Activated T-helper 1 cell treated with Interleukin-2 at 50 U/mL for 16 hours (primary cell): ENCODE data around the gene NME4.
"Not testable (repeated sequence)": the region's sequence is repeated elsewhere in the genome, so short reads cannot be mapped to it uniquely, and the experiment has no call there.

ENCODE experiments used
- DNase-seq: peaks from one replicate; pipeline ENCODE4 v3.0.0-alpha.2; 2020; ENCODE audit warnings: low read depth

The NME4 gene

GRCh38 chr16:398561-399339 lies 1.8 kb downstream of the NME4 start:
- DNase-seq: no peak

DNA sequence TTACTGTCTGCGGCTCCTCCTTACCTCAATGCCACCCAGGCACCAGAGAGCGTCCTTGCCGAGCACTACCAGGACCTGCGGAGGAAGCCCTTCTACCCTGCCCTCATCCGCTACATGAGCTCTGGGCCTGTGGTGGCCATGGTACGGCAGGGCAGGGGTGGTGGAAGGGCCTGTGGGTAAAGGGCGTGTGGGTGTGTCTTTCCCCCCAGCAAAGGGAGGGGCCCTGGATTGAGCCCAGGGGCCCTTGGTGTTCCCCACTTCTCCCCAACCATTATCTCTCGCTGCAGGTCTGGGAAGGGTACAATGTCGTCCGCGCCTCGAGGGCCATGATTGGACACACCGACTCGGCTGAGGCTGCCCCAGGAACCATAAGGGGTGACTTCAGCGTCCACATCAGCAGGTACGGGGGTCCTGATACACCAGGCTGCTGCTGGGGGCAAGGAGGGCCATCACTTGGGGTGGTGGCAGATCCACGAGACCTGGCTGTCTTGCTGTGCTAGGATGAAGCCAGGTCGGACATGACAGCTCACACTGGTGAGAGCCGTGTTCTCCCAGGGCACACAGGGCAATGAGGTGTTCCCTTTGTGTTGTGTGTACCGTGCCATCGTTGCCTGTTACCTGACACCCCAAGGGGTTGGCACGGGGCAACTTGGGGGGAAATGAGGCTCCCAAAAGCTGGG lies 2.5 kb downstream of the NME4 start:
- DNase-seq: no peak

- DNase-seq: no peak
Observed at GRCh38 chr16:400061-400591, 3.1 kb downstream of the NME4 start.

DNA sequence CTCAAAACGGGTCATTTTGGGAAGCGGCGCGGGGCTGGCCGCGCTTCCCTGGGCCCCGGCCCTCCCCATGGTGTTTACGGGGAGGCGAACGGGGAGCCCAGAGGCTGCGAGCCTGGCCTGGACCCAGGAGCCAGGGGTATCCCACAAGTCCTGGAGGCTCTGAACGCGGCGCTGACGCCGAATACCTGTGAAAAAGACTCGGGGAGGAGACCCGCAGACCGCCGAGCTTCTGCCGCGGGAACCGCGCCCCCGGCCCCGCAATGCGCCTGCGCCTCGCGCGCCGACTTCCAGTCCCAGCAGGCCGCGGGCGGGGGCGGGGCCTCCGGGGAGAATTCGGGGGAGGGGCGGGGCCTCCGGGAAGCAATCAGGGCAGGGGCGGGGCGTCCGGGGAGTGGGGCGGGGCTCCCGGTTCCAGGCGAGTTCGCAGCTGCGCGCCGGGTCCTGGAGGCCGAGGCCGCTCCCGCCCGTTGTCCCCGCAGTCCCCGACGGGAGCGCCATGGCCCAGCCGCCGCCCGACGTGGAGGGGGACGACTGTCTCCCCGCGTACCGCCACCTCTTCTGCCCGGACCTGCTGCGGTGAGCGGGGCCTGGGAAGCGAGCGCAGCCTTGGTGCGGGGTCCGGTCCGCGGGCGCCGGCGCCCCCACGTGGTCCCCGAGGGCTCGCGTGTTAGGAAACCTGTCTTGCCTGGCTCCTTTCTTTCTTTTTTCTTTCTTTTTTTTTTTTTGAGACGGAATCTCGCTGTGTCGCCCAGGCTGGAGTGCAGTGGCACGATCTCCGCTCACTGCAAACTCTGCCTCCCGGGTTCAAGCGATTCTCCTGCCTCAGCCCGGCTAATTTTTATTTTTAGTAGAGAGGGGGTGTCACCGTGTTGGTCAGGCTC lies 4.7 kb downstream of the NME4 start, which contains the start of gene DECR2:
Gene DECR2 (plus strand): TSS at position 418 of the 881 bp plus-strand sequence. CDS start 79 bp downstream, at position 497.
- peak; percentile 97 for DNase-seq

DNA sequence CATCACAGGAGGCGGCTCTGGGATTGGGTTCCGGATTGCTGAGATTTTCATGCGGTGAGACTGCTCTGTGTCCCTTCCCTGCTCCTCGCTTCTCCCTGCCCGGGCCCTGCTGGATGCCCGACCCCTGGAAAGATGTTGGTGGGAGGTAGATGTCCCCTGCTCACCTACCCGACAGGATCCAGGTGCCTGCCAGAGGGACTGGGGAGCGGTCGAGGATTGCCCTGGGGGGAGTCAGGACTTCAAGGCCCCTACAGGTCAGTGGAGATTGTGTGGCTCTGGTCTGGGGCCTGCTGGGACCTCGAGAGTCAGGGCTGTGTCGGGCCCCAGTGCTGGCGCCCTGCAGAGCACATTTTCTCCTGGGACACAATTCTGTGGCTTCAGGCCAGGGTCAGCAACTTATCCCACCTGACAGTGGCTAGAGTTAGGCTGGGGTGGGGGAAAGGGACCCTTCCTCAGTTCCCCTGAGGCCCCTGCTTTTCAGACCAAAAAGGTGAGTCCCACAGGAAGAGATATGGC lies 8.0 kb downstream of the NME4 start:
- no peak for DNase-seq

- DNase-seq: no peak
Observed at GRCh38 chr16:405548-406506, 8.8 kb downstream of the NME4 start.

GRCh38 chr16:407253-407652 lies 10.3 kb downstream of the NME4 start:
- DNase-seq: no peak

GRCh38 chr16:410516-411178 lies 13.6 kb downstream of the NME4 start:
- DNase-seq: no peak

GRCh38 chr16:411576-412265 lies 14.7 kb downstream of the NME4 start:
- DNase-seq: no peak

DNA sequence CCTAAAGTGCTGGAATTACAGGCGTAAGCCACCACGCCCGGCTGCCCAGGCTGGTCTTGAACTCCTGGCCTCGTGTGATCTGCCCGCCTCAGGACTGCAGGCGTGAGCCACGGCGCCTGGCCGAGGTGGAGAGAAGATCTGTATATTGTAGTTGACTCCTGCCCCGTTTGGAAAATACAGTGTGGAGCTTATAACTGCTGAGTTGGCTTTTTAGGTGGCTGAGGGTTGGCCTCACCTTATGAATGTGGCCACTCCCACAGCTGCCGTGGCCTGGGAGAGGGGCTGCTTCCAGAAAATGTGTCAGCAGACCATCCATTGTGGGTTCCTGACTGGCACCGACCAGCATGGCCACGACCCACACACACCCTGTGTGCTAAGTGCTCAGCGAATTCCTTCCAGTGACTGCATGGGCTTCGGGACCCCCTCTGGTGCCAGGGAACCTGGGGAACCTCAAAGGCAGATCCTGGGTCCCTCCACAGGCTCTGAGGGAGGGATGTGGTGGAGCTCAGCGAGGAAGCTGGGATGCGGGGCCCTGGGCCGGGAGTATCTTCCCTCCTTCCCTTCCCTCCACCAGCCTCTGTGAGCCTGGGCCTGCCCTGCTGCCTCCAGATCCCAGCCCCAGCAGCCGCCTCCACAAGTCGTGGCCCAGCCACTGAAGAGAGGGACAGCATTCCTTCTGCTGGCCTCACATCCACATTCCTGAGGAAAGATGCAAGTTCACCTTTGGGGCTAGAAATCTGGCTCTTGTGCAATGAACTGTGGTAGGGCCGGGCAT lies 17.6 kb downstream of the NME4 start:
- DNase-seq: no peak

DNA sequence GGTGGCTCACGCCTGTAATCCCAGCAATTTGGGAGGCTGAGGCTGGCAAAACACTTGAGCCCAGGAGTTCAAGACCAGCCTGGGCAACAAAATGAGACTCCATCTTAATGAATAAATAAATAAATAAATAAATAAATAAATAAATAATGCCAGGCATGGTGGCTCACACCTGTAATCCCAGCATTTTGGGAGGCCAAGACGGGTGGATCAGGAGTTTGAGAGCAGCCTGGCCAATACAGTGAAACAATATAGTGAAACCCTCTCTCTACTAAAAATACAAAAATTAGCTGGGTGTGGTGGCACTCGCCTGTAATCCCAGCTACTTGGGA lies 18.1 kb downstream of the NME4 start:
- DNase-seq: not testable (repeated sequence)

DNA sequence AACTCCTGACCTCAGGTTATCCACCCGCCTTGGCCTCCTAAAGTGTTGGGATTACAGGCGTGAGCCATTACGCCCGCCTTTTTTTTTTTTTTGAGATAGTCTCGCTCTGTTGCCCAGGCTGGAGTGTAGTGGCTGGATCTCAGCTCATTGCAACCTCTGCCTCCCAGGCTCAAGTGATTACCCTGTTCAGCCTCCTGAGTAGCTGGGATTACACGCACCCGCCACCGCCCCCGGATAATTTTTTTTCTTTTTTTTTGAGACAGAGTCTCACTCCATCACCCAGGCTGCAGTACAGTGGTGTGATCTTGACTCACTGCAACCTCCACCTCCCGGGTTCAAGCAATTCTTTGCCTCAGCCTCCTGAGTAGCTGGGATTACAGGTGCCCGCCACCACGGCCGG lies 25.2 kb downstream of the NME4 start:
- DNase-seq: not testable (repeated sequence)

DNA sequence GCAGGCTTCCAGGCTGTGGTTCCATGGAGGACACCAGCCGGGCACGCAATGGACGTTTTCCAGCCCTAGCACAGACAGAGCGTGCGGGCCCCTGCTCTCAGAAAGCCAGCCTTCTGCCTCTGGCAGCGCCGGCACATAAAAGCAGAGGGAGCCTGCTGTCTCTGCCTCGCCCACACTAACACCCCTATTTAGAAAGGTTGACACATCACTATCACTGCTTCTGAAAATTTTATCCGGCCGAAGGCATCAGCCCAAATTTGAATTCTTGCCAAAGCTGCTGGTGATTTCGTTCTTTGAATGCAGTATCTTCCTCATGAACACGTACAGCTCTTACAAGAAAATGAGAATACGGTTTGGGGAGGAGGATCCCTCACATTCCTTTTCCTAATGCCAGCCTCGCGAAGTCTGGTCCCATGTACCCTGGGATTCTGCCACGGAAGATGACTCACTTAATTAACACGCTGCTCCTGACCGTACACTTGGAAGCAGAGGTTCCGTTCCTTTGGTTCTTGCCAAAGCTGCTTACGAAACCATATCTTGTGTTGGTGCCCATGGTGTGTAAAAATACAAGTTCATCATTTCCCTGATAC lies 27.1 kb downstream of the NME4 start:
- DNase-seq: no peak

- DNase-seq: no peak
Observed at GRCh38 chr16:424623-425081, 27.7 kb downstream of the NME4 start.

- peak; percentile 76 for DNase-seq
Observed at GRCh38 chr16:425082-425718, 28.2 kb downstream of the NME4 start, which contains the start of gene RAB11FIP3. TSS of gene RAB11FIP3 (plus strand) at chr16:425649. CDS start at chr16:426007, 358 bp downstream.

DNA sequence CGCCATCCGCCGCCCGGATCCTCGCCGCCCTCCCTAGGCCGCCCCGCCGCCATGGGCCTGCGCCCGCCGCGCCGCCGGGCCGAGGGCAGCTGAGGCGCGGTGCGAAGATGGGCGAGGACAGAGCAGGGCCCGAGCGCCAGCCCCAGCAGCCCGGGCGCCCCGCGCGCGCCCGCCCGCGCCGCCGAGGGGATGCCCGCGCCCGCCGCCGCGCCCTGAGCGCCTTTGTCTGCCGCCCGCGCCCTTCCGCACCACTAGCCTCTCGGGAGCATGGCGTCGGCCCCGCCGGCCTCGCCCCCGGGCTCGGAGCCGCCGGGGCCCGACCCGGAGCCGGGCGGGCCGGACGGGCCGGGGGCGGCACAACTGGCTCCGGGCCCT lies 28.7 kb downstream of the NME4 start:
- DNase-seq: no peak

DNA sequence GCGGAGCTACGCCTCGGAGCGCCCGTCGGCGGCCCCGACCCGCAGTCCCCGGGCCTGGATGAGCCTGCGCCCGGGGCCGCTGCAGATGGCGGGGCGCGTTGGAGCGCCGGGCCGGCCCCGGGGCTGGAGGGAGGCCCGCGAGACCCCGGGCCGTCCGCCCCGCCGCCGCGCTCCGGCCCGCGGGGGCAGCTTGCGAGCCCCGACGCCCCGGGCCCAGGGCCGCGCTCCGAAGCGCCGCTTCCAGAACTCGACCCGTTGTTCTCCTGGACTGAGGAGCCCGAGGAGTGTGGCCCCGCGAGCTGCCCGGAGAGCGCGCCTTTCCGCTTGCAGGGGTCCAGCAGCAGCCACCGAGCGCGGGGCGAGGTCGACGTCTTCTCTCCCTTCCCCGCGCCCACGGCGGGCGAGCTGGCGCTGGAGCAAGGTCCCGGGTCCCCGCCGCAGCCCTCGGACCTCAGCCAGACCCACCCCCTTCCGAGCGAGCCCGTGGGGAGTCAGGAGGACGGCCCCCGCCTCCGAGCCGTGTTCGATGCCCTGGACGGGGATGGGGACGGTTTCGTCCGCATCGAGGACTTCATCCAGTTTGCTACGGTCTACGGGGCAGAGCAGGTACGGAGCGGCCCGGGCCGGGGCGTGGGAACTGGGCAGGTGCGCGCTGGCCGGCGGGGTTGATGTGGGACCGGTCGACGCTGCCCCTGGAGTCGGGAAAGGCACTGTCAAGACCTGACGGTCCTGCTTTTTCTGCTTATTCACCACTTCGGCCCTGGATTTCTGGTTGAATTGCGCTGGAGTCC lies 29.3 kb downstream of the NME4 start:
- no peak for DNase-seq
